ENCODE measurements around the gene CELF2.

CELF2 gene

GRCh38 chr10:11143242-11143641, 125.6 kb downstream of the CELF2 start:
- TF ChIP-seq CTCF (IDR thresholded peaks at IDR 0.05; ENCODE audit: low read depth, low read length, missing control alignments): no peak
- in situ Hi-C loops (cut with HindIII; ENCODE audit: low sequenced_read_pairs): no loop called here
- H3K4me3 ChIP-seq (ENCODE audit: low read depth, low read length): no peak overlapping the region
- DNase-seq (ENCODE audit: low read depth): no peak

- in situ Hi-C loops (cut with HindIII; ENCODE audit: low sequenced_read_pairs): no loop called here
These were observed 127.2 kb downstream of the CELF2 start for GRCh38 chr10:11144626-11145494.

GRCh38 chr10:11145495-11145855, 127.8 kb downstream of the CELF2 start:
- in situ Hi-C loops (cut with HindIII; ENCODE audit: low sequenced_read_pairs): no loop called here
- no peak for DNase-seq (ENCODE audit: low read depth)
- no peak overlapping the region for H3K4me3 ChIP-seq (ENCODE audit: low read depth, low read length)
- TF ChIP-seq CTCF (IDR thresholded peaks at IDR 0.05; ENCODE audit: low read depth, low read length, missing control alignments): no peak

More at GRCh38 chr10:11144626-11145494, 127.2 kb downstream of the CELF2 start:
- no peak for DNase-seq (ENCODE audit: low read depth)
- H3K4me3 ChIP-seq (ENCODE audit: low read depth, low read length): no peak overlapping the region
- no peak for TF ChIP-seq CTCF (IDR thresholded peaks at IDR 0.05; ENCODE audit: low read depth, low read length, missing control alignments)

- no peak overlapping the region for H3K4me3 ChIP-seq (ENCODE audit: low read depth, low read length)
- DNase-seq (ENCODE audit: low read depth): peak; percentile 66
- in situ Hi-C loops (cut with HindIII; ENCODE audit: low sequenced_read_pairs): no loop called here
- no peak for TF ChIP-seq CTCF (IDR thresholded peaks at IDR 0.05; ENCODE audit: low read depth, low read length, missing control alignments)
These were observed 128.9 kb downstream of the CELF2 start for GRCh38 chr10:11146402-11147171.

GRCh38 chr10:11147722-11148121, 130.1 kb downstream of the CELF2 start:
- in situ Hi-C loops (cut with HindIII; ENCODE audit: low sequenced_read_pairs): no loop called here
- no peak overlapping the region for H3K4me3 ChIP-seq (ENCODE audit: low read depth, low read length)
- TF ChIP-seq CTCF (IDR thresholded peaks at IDR 0.05; ENCODE audit: low read depth, low read length, missing control alignments): no peak
- DNase-seq (ENCODE audit: low read depth): no peak

GRCh38 chr10:11148142-11149028, 130.7 kb downstream of the CELF2 start:
- no peak for DNase-seq (ENCODE audit: low read depth)
- no peak overlapping the region for H3K4me3 ChIP-seq (ENCODE audit: low read depth, low read length)
- no peak for TF ChIP-seq CTCF (IDR thresholded peaks at IDR 0.05; ENCODE audit: low read depth, low read length, missing control alignments)
- in situ Hi-C loops (cut with HindIII; ENCODE audit: low sequenced_read_pairs): no loop called here
